GM12878 (cell line): ENCODE measurements around the gene ALOXE3. TPM values are rescaled to one million over a fixed set of nuclear protein-coding genes. Genes with fewer than 3 reads are reported as not detected.

Experiments used
- CBX5 ChIP-seq: sonication (generic); IDR thresholded peaks from 2 replicates; pipeline ENCODE4 v1.6.1; 2016; ENCODE audit warnings: low read depth, moderate library complexity, mild to moderate bottlenecking, inconsistent platforms
- CHD1 ChIP-seq: IDR thresholded peaks from 2 replicates; pipeline ENCODE4 v1.6.1; 2012; ENCODE audit warnings: low read depth, low read length, improper control_type of control experiment
- CREM ChIP-seq: IDR thresholded peaks from 2 replicates; pipeline ENCODE4 v1.6.1; 2014; ENCODE audit warnings: antibody characterized with exemption, low read depth
- FOXM1 ChIP-seq: IDR thresholded peaks from 2 replicates; pipeline ENCODE4 v1.6.1; 2012; ENCODE audit warnings: low read depth, mild to moderate bottlenecking, inconsistent platforms, low read length, moderate library complexity
- HDGF ChIP-seq: fragments of 450-650 bp; IDR thresholded peaks from 2 replicates; pipeline ENCODE4 v1.6.1; 2016; ENCODE audit warnings: antibody characterized with exemption
- IKZF1 ChIP-seq: fragments of 450-650 bp; conservative IDR thresholded peaks from 2 replicates; pipeline ENCODE4 v1.6.1; 2017; ENCODE audit warnings: antibody characterized with exemption, mild to moderate bottlenecking
- KAT2A ChIP-seq: conservative IDR thresholded peaks from 2 replicates; pipeline ENCODE4 v1.6.1; 2011; ENCODE audit warnings: low read depth, low read length; ENCODE audit not compliant: control insufficient read depth
- MXI1 ChIP-seq: fragments of 150-350 bp; IDR thresholded peaks from 2 replicates; pipeline ENCODE4 v1.6.1; 2011; ENCODE audit warnings: low read depth, mild to moderate bottlenecking, inconsistent platforms, low read length, improper control_type of control experiment
- NFIC ChIP-seq: IDR thresholded peaks from 2 replicates; pipeline ENCODE4 v1.6.1; 2012; ENCODE audit warnings: low read depth, mild to moderate bottlenecking, inconsistent platforms, low read length, moderate library complexity
- NFYB ChIP-seq: IDR thresholded peaks from 2 replicates; pipeline ENCODE4 v1.6.1; 2011; ENCODE audit warnings: low read depth, mild to moderate bottlenecking, low read length, improper control_type of control experiment, moderate library complexity; ENCODE audit not compliant: insufficient read depth
- NR2F1 ChIP-seq: fragments of 450-650 bp; conservative IDR thresholded peaks from 2 replicates; pipeline ENCODE4 v1.6.1; 2017; ENCODE audit warnings: mild to moderate bottlenecking
- RAD21 ChIP-seq: IDR thresholded peaks from 2 replicates; pipeline ENCODE4 v1.6.1; 2011; ENCODE audit warnings: mild to moderate bottlenecking, low read depth, low read length, moderate library complexity; ENCODE audit not compliant: insufficient read depth
- RCOR1 ChIP-seq: conservative IDR thresholded peaks from 2 replicates; pipeline ENCODE4 v1.6.1; 2012; ENCODE audit warnings: low read depth, low read length, improper control_type of control experiment
- SKIL ChIP-seq: fragments of 450-650 bp; IDR thresholded peaks from 2 replicates; pipeline ENCODE4 v1.6.1; 2017; ENCODE audit warnings: mild to moderate bottlenecking, low read depth, inconsistent platforms; ENCODE audit not compliant: poor library complexity, severe bottlenecking
- SMAD1 ChIP-seq: fragments of 450-650 bp; IDR thresholded peaks from 2 replicates; pipeline ENCODE4 v1.6.1; 2018; ENCODE audit warnings: mild to moderate bottlenecking, low read depth; ENCODE audit not compliant: partially characterized antibody
- SMAD5 ChIP-seq: IDR thresholded peaks from 2 replicates; pipeline ENCODE4 v1.6.1; 2016; ENCODE audit warnings: antibody characterized with exemption, low read depth
- SUZ12 ChIP-seq: fragments of 200-600 bp; sonication (generic); IDR thresholded peaks from one replicate; pipeline ENCODE4 v1.6.1; 2018; ENCODE audit warnings: antibody characterized with exemption, mild to moderate bottlenecking; ENCODE audit not compliant: unreplicated experiment
- TBL1XR1 ChIP-seq: IDR thresholded peaks from 2 replicates; pipeline ENCODE4 v1.6.1; 2012; ENCODE audit warnings: low read depth, low read length, improper control_type of control experiment
- TCF12 ChIP-seq: IDR thresholded peaks from 2 replicates; pipeline ENCODE4 v1.6.1; 2011; ENCODE audit warnings: low read depth, mild to moderate bottlenecking, low read length
- YY1 ChIP-seq: IDR thresholded peaks from 2 replicates; pipeline ENCODE4 v1.6.1; 2011; ENCODE audit warnings: low read depth, mild to moderate bottlenecking, low read length
- ZBED1 ChIP-seq: IDR thresholded peaks from 2 replicates; pipeline ENCODE4 v1.6.1; 2016; ENCODE audit warnings: borderline replicate concordance
- ZBTB33 ChIP-seq: fragments of 450-650 bp; IDR thresholded peaks from 2 replicates; pipeline ENCODE4 v1.6.1; 2017; ENCODE audit warnings: mild to moderate bottlenecking
- ZNF274 ChIP-seq: IDR thresholded peaks from one replicate; pipeline ENCODE4 v1.8.0; 2011; ENCODE audit not compliant: insufficient read length, insufficient read depth
- ZNF622 ChIP-seq: fragments of 450-650 bp; IDR thresholded peaks from 2 replicates; pipeline ENCODE4 v1.6.1; 2017; ENCODE audit warnings: mild to moderate bottlenecking, inconsistent platforms
- polyA plus RNA-seq, 11 experiments: library from polyadenylated mRNA; depleted of rRNA in 4 of 11; unstranded in 6 of 11; stranded (reverse) in 5 of 11; fragments of >200 nt; fragmentation: Nextera tagmentation in 4 of 11; fragmentation: Illumina TruSeq in 1 of 11; extraction: Ambion mirVana in 4 of 11; extraction: Trizol in 1 of 11; gene quantifications; 1 replicate in 1 of 11; 2 replicates in 10 of 11; pipeline versions ENCODE4 v1.2.1 to v1.2.3, GENCODE V29; 2011 to 2016; ENCODE audit warnings: inconsistent platforms in 2 of 11, missing spikeins in 2 of 11, low read depth in 1 of 11
- total RNA-seq, 4 experiments: library from RNA; depleted of rRNA in 3 of 4; stranded (reverse); fragments of >200 nt in 3 of 4; fragmentation: Illumina TruSeq in 1 of 4; extraction: Trizol in 1 of 4; gene quantifications; 2 replicates each; pipeline versions ENCODE4 v1.2.1 to v1.2.3, GENCODE V29; 2013 to 2021
- TF ChIP-seq, protein P1 (sequence below): IDR thresholded peaks from 2 replicates; pipeline ENCODE4 v1.6.1; 2011; ENCODE audit warnings: low read depth, low read length, improper control_type of control experiment, borderline replicate concordance
- TF ChIP-seq, protein P2 (sequence below): fragments of 450-650 bp; IDR thresholded peaks from 2 replicates; pipeline ENCODE4 v1.6.1; 2016; ENCODE audit warnings: mild to moderate bottlenecking

ALOXE3 gene
- total and polyA plus RNA-seq, 10 of the 15 experiments (the other 5 are each of a cell fraction or from before 2014, with no cell fraction given): 0.04 TPM; not detected in 9

DNA sequence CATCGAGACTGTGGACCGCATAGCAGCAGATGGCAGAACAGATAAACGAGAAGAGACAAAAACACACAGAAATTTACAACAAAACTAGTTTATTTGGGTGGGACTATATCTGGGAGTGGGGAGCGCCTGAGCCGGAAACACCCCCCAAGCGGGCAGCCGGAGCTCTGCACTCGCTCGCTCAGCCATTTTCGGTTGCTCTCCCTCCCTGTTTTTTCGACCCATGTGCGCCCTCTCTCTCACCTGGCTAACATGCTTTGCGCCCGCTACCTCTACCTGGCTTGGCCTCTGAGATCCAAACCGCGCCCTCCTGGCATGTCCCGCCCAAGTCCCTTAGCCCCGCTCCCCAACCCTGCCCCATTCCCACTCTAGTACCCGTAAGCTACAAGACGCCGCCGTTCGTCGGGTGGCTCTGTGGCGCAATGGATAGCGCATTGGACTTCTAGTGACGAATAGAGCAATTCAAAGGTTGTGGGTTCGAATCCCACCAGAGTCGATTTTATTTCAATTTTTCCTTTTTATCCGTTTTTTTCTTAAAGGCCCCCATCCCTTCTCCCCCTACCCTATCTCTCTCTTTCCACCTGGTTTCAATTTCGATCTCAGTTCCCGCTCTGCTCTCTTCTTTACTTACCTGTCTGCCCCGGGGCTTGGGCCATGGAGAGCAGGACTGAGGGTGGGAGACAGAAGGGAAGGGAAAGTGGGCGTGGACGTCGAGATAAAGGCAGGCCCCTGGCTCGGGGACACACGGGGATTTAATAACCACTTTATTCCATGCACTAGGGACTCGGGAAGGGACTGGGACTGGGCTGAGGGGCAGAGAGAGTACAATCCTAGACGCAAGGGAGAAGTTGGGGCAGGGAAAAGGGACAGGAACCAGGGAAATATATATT, 2.4 kb upstream of the ALOXE3 start (continued):
- TF ChIP-seq SKIL (no peak), SUZ12 (no peak), TBL1XR1 (0 out of 2 replicates have a peak, but pooled peaks have one; percentile 8), YY1 (peak; percentile 25; the same call in 1 of the 2 replicates), CREM (0 out of 2 replicates have a peak, but pooled peaks have one; percentile 25), RAD21 (no peak), NR2F1 (no peak; the same call in 1 of the 2 replicates), CBX5 (peak; percentile 70; the same call in 1 of the 2 replicates), ZNF274 (no peak), KAT2A (no peak), CHD1 (peak; percentile 85; the same call in 1 of the 2 replicates), SMAD1 (no peak), TCF12 (no peak), MXI1 (0 out of 2 replicates have a peak, but pooled peaks have one; percentile 18), RCOR1 (no peak), ZBED1 (no peak), HDGF (peak; percentile 76), NFIC (peak; percentile 47; the same call in 1 of the 2 replicates), IKZF1 (peak; percentile 61; the same call in 1 of the 2 replicates), NFYB (no peak), ZBTB33 (no peak), FOXM1 (no peak), SMAD5 (no peak), ZNF622 (no peak)
- TF ChIP-seq, protein P1, sequence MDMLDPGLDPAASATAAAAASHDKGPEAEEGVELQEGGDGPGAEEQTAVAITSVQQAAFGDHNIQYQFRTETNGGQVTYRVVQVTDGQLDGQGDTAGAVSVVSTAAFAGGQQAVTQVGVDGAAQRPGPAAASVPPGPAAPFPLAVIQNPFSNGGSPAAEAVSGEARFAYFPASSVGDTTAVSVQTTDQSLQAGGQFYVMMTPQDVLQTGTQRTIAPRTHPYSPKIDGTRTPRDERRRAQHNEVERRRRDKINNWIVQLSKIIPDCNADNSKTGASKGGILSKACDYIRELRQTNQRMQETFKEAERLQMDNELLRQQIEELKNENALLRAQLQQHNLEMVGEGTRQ: no peak
- TF ChIP-seq, protein P2, sequence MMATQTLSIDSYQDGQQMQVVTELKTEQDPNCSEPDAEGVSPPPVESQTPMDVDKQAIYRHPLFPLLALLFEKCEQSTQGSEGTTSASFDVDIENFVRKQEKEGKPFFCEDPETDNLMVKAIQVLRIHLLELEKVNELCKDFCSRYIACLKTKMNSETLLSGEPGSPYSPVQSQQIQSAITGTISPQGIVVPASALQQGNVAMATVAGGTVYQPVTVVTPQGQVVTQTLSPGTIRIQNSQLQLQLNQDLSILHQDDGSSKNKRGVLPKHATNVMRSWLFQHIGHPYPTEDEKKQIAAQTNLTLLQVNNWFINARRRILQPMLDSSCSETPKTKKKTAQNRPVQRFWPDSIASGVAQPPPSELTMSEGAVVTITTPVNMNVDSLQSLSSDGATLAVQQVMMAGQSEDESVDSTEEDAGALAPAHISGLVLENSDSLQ: no peak
